ENCODE results near the gene PID1. TPM values are rescaled to one million over a fixed set of nuclear protein-coding genes. Genes with fewer than 3 reads are reported as not detected.

PID1 gene
- total RNA-seq, 1 donor from 2014 or later: 29.1 TPM

DNA sequence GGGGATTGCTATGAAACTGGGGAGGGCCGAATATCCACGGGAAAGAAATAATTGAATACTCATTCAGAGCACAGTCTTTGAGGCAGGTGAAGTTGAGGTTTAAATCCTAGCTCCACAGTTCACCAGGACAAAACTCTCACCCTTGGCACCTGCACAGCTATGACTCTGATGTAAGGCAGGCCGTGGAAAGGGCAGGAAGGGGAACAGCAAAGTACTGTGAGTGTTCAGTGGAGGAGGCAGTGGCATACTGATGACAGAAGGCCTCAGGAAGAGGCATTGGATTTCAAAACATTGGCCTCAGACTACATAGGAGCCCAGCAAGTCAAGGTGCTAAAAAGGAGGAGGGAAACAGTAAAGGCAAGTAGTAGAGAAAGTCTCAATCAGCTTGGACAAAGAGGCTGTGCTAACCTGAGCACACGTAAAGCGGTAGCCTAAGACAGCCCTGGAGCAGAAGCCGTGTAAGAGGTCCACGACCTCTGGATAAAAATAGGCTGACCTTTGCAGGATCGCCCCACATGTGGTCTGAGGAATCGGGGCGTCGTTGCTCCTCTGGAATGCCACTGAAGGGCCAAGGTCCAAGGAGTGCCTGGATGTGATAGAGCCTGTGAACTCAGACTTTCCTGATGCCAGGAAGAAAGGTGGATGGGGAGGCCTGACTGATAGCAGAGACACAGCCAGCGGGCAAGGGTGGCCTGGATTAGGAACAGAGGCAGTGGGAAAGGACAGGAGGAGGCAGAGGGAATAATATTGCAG, 243.6 kb downstream of the PID1 start:
- DNase-seq (ENCODE audit: low spot score): no peak

DNA sequence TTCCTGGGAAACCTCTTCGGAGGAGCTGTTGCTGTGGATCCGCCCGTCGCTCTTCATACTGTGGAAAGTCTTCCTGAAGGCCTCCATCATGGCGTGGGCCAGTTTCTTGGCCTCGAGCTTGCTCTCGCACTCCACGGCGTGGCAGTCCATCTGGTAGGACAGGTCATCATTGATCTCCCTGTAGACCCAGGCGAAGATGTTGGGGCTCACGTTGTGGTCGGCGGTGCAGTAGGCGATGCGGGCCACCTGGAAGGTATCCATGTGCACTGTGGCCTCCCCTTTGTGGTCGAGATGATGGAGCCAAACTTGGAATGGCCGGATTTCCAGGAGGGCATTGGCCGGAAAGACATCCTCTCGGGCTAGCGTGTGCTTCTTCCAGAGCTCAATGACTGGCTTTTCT, 245.4 kb downstream of the PID1 start:
- DNase-seq (ENCODE audit: low spot score): no peak

DNA sequence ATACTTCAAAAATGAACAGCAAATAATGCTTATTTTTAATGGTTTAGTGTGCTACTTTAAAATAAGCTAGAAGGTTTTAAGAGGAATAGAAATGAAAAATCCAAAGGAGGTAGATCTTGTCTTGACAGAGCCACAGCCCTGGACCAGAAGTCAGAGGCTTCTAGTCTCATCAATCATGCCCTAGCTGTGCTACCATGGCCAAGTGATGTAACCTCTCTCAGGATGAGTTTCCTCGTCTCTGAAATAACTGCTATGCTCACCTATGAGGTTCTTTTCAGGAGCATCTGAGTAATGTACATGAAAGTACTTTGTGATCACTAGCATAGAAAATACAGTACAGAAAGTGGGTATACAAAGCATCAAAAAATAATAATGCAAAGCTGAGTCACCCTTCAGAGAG, 248.4 kb downstream of the PID1 start:
- no peak for DNase-seq (ENCODE audit: low spot score)

DNA sequence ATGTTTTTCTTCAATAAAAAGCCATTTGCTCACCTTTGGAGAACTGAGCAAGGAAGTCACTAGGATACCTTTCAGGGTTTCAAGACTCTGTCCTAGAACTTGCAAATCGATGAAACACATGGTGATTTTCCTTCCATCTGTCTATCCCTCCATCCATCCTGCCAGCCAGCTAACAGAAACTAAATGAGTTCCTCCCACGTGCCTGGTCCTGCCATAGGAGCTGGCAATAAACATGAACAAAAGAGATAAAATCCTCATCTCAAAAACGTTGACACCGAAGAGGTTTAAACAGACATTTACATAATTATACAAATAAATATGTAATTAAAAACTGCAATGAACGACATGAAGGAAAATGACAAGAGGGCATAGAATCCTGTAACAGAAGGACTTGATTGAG, 249.0 kb downstream of the PID1 start:
- no peak for DNase-seq (ENCODE audit: low spot score)

DNA sequence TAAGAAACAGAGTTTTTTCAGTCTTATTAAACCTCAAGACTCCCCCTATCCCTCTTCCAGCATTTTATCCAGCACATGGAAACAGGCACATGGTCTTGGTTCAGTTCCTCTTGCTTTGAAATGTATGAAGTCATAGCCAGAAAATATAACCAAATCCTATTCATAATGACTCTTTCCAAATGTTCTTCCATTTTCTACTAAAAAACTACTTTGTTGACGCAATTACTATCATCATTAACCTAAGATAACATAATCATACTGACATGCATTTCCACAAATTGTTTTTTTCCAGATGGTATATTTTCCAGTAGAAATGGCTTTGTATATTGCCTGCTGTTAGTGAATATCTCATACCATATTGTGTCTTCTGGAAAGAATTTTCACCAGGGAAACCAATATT, 261.3 kb downstream of the PID1 start:
- DNase-seq (ENCODE audit: low spot score): no peak

DNA sequence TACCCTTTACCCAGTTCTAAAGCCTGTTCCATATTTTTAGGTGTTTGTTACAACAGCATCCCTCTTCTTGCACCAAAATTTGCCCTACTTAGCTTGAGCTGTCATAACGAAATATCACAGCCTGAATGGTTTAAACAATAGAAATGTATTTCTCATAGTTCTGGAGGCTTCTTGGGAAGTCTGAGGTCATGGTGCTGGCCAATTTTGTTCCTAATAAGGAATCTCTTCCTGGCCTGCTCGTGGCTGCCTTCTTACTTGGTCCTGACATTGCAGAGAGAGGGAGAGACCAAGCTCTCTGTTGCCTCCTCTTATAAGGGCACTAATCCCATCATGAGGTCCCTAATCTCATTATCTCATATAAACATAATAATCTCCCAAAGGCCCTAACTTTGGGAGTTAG, 267.8 kb downstream of the PID1 start:
- no peak for DNase-seq (ENCODE audit: low spot score)

DNA sequence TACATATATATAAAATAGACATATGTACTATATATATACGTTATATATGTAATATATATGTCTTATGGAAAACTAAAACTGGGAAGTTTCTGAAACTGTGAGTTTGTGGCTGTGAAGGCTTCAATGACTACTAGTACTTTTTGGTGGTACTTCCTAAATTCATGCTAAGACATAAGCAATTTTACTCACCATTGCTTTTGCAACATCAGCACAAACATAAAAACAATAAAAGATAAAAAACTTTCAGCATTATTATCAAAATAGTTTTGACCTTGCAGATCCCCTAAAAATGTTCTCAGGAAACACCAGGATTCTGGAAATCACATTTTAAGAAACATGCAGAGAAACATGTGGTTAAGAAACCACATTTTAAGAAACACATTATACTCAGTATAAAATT, 269.9 kb downstream of the PID1 start:
- DNase-seq (ENCODE audit: low spot score): no peak

DNA sequence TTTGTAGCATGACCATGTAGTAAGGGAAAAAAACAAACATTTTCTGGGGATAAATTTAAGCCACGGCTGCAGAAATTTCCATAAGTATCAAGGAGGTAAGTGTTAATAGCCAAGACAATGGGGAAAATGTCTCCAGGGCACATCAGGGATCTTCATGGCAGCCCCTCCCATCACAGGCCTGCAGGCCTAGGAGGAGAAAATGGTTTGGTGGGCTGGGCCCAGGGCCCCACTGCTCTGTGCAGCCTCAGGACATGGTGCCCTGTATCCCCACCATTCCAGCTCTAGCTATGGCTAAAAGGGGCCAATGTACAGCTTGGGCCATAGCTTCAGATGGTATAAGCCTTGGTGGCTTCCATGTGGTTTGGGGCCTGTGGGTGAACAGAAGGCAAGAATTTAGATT, 271.8 kb downstream of the PID1 start:
- no peak for DNase-seq (ENCODE audit: low spot score)

DNA sequence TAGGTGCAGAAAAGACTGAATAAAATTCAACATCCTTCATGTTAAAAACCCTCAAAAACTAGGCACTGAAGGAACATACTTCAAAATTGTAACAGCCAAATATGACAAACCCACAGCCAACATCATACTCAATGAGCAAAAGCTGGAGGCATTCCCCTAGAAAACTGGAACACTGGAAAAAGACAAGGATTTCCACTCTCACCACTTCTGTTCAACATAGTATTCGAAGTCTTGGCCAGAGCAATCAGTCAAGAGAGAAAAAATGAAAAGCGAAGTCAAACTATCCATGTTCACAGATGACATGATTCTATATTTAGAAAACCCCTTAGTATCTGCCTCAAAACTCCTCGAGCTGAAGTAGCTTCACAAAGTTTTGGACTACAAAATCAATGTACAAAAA, 282.3 kb downstream of the PID1 start:
- no peak for DNase-seq (ENCODE audit: low spot score)

DNA sequence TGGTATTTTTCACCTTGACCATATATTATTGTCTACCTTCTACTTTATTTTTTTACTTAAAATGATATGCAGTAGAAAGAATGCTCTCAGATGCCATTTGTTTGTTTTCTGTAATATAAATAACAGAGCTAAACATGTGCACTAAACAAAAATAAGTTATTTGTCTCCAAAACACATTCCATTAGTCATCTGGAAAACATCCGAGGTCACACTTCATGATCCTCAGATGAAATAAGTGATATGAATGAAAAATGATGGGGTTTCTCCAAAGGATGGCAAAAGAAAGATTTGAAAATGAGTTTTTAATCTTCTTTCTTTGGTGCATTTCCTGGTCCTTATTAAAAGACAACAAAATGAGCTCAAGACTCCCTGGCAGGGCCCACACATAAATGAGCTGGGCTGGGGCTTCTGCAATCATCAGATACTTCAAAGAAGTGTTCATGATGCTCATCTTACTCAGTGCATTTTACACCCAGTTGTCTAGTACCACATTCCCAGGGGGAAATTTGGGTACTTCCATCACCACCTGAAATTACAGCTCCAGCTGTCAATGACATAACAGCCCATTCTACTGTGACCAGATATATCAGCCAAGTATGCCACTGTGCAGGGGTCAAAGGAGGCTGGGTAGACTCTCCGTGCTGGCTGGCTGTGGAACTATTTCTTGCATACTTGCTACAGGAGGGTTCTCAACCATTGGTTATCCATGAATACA, 283.5 kb downstream of the PID1 start:
- DNase-seq (ENCODE audit: low spot score): no peak

DNA sequence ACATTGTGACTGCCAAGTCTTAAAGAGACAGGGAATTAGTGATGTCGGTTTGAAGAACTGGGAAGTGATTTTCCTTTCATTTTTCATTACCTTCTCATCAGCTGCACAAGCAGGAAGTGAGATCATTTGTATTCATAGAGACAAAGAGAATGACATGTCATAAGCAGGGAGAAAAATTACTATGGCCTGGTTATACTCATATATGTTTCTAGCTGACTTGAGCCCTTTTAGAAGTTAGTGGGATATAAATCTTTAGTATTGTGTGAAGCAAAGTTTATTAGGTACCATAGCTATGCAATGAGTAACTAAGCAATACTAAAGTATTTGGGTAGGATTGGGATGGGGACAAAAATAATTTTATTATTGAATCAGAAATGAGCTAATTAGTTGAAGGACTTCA, 284.1 kb downstream of the PID1 start:
- DNase-seq (ENCODE audit: low spot score): no peak

DNA sequence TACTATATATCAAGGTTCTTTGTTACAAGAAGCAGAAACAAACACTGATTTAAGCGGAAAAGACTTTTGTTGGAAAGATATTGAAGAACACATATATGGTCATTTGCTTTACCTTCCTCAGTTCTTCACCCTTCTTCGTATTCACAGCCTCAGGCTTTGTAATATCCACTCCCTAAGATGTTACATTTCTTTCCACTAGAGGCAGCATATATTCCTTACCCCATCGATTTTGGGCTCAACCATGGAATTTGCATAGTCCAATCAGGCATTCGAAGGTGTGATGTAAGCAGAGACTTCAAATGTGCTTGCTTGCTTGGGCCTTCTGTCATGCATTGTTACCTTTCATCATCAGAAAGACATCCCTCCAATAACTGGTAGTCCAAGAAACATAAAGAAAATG, 287.4 kb downstream of the PID1 start:
- no peak for DNase-seq (ENCODE audit: low spot score)

DNA sequence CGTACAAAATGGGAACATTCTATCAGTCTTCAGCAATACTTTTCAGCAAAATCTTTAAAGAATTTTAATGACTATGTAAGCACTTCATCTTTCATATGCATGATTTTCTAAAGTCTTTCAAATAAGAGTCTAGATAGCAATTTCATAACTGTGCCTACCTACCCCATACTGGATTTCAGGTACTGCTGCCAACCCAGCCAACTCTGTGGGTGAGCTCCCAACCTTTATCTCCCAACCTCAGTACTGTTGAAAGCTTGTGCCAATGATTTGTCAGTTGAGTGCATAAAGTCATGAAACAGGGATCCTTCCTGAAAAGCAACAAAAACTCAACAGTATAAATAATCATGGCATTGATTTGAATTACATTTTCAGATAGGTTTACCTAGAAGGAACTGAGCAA, 296.9 kb downstream of the PID1 start:
- no peak for DNase-seq (ENCODE audit: low spot score)

Data from umbilical cord (tissue), 2 donors.